Activated naive CD8-positive, alpha-beta T cell (primary cell): Measurements from ENCODE around the gene UBA1.

Experiments
- H3K27ac Mint-ChIP-seq: one replicate; pipeline ENCODE4 v1.8.0; 2021; ENCODE audit warnings: mixed read lengths
- H3K27me3 Mint-ChIP-seq: one replicate; pipeline ENCODE4 v1.8.0; 2021; ENCODE audit warnings: mixed read lengths
- H3K36me3 Mint-ChIP-seq: one replicate; pipeline ENCODE4 v1.8.0; 2021; ENCODE audit warnings: mixed read lengths
- H3K4me1 Mint-ChIP-seq: one replicate; pipeline ENCODE4 v1.8.0; 2021; ENCODE audit warnings: low read depth, mixed read lengths
- H3K4me3 Mint-ChIP-seq: one replicate; pipeline ENCODE4 v1.8.0; 2021; ENCODE audit warnings: mild to moderate bottlenecking, mixed read lengths
- H3K9me3 Mint-ChIP-seq: one replicate; pipeline ENCODE4 v1.8.0; 2021; ENCODE audit warnings: low read depth, mixed read lengths

The UBA1 gene

DNA sequence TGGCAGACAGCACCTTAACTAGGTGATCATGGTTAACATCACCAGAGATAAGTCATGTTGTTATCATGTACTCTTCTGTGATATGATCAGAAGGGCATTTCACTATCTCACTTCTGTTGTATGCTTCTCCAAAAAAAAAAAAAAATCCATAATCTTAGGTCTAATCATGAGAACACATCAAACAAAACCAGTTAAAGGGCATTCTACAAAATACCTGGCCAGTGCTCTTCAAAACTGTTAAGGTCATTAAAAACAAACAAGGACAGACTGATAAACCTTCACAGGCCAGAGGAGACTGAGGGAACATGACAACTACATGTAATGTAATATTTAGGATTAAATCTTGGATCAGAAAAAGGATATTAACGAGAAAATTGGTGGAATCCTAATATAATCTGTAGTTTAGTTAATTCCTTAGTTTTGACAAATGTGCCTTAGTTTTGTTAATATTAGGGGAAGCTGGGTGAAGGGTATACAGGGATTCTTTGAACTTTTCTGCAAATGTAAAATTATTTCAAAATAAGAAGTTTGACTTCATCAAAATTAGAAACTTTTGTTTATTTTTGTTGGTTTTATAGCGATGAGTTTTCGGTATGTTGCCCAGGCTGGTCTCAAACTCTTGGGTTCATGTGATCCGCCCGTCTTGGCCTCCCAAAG is 30.6 kb upstream of the UBA1 start:
- H3K27me3 Mint-ChIP-seq: no peaks in the 10 kb centered on the region
- H3K4me1 Mint-ChIP-seq: peaks cover 16% of the 10 kb centered on the region
- H3K9me3 Mint-ChIP-seq: no peaks in the 10 kb centered on the region
- no peak overlapping the region for H3K4me3 Mint-ChIP-seq
- H3K27ac Mint-ChIP-seq: peak overlapping the region; percentile 22
- H3K36me3 Mint-ChIP-seq: no peaks in the 10 kb centered on the region

DNA sequence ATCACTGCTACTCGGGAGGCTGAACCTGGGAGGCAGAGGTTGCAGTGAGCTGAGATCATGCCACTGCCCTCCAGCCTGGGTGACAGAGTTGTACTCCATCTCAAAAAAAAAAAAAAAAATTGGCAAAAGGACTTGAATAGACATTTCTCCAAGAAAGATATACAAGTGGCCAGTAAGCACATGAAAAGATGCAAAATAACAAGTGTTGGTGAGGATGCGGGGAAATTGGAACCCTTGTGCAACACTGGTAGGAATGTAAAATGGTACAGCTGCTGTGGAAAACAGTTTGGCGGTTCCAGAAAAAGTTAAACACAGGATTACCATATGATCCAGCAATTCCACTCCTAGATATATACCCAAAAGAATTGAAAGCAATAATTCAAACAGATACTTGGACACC is 29.2 kb upstream of the UBA1 start:
- no peaks in the 10 kb centered on the region for H3K9me3 Mint-ChIP-seq
- H3K4me3 Mint-ChIP-seq: no peak overlapping the region
- H3K27ac Mint-ChIP-seq: no peak overlapping the region
- no peaks in the 10 kb centered on the region for H3K36me3 Mint-ChIP-seq
- peaks cover 14% of the 10 kb centered on the region for H3K4me1 Mint-ChIP-seq
- no peaks in the 10 kb centered on the region for H3K27me3 Mint-ChIP-seq

DNA sequence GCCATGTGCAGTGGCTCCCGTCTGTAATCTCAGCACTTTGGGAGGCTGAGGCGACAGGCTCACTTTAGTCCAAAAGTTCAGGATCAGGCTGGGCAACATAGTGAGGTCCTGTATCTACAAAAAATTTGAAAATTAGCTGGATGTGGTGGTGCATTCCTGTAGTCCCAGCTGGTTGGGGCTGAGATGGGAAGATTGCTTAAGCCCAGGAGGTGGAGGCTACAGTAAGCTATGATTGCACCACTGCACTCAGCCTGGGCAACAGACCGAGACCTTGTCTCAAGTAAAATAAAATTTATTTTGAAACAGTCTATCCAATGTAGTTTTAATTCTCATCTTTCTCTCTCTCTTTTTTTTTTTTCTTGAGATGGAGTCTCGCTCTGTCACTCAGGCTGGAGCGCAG is 27.5 kb upstream of the UBA1 start:
- H3K27ac Mint-ChIP-seq: no peak overlapping the region
- no peaks in the 10 kb centered on the region for H3K27me3 Mint-ChIP-seq
- no peak overlapping the region for H3K4me3 Mint-ChIP-seq
- H3K36me3 Mint-ChIP-seq: no peaks in the 10 kb centered on the region
- no peaks in the 10 kb centered on the region for H3K9me3 Mint-ChIP-seq
- peaks cover 8% of the 10 kb centered on the region for H3K4me1 Mint-ChIP-seq

DNA sequence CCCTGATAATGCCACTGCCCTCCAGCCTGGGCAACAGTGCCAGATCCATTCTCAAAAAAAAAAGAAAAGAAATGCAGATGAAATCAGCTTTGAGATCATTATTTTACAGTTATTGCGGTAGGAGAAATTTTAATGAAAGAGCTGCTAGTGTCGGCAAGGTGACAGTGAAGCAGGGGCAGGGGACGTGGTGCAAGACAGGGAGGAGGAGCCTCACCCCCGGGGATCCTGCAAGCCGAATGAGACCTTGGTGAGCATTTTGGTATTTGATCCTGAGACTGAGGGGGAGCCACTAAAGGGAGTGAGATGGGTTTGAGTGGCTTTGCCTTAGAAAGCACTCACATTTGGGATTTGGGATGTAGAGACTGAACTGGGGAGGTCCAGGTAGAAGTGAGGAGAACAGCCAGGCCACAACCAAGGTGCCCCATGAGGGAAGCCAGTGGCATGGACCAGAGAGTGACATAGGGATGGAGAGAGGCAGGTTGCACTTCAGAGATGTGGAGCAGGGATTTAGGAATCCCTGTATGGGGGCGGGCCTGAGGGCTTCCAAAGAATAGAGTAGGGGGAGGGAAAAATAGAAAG is 25.0 kb upstream of the UBA1 start:
- Mint-ChIP-seq H3K27ac (no peak overlapping the region), H3K4me1 (peaks cover 7% of the 10 kb centered on the region), H3K27me3 (no peaks in the 10 kb centered on the region), H3K9me3 (no peaks in the 10 kb centered on the region), H3K36me3 (no peaks in the 10 kb centered on the region), H3K4me3 (no peak overlapping the region)

DNA sequence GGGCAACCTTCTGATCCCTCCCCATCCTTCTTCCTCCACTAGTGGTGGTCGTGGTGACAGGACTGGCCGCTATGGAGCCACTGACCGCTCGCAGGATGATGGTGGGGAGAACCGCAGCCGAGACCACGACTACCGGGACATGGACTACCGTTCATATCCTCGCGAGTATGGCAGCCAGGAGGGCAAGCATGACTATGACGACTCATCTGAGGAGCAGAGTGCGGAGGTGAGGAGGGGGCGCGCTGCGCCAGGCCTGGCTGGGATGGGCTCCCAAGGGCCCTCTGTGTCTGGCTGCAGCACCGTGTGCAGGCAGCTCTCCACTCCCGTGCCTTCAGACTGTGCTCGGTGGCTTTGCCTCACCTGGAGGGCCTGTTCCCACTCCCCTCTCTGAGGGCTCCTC is 24.4 kb upstream of the UBA1 start:
- Mint-ChIP-seq H3K4me3 (no peak overlapping the region), H3K9me3 (no peaks in the 10 kb centered on the region), H3K27ac (no peak overlapping the region), H3K4me1 (peaks cover 7% of the 10 kb centered on the region), H3K27me3 (no peaks in the 10 kb centered on the region), H3K36me3 (no peaks in the 10 kb centered on the region)

DNA sequence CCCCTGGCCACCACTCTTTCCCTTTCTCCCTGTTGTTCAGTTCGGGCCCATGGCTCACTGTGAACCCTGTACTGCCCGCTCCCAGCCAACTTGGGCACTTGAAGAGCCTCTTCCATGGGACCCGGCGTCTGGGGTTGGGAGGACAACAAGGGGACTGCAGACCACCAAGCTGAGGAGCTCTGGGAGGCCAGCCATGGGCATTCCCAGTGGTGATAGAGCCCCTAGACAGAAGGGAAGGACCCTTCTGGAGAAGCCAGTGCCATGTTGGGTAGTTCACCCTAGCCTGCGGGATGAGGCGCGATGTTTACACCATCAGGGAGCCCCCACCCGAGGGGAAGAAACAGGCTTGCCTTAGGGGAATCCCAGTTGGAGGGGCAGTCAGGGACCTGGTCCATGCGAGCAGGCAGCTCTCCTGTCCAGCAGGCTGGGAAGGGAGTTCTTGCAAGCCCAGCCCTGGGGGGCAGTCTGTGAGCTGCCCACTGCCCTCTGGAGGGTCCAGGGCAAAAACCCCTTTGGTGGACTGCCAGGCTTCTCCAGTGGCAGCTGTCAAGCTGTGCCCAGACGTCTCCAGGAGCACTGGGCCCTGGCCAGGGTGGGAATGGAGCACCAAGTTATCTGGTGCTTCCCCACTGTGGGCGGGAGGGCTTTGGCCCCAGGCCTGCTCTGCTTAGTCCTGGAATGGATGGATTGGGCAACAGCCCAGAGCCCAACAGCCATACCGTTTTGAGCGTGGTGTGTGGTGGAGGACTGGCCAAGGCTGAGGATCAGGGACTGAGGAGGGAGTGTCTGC is 23.7 kb upstream of the UBA1 start:
- Mint-ChIP-seq H3K36me3 (no peaks in the 10 kb centered on the region), H3K4me1 (peaks cover 5% of the 10 kb centered on the region), H3K27ac (no peak overlapping the region), H3K27me3 (no peaks in the 10 kb centered on the region), H3K9me3 (no peaks in the 10 kb centered on the region), H3K4me3 (no peak overlapping the region)

DNA sequence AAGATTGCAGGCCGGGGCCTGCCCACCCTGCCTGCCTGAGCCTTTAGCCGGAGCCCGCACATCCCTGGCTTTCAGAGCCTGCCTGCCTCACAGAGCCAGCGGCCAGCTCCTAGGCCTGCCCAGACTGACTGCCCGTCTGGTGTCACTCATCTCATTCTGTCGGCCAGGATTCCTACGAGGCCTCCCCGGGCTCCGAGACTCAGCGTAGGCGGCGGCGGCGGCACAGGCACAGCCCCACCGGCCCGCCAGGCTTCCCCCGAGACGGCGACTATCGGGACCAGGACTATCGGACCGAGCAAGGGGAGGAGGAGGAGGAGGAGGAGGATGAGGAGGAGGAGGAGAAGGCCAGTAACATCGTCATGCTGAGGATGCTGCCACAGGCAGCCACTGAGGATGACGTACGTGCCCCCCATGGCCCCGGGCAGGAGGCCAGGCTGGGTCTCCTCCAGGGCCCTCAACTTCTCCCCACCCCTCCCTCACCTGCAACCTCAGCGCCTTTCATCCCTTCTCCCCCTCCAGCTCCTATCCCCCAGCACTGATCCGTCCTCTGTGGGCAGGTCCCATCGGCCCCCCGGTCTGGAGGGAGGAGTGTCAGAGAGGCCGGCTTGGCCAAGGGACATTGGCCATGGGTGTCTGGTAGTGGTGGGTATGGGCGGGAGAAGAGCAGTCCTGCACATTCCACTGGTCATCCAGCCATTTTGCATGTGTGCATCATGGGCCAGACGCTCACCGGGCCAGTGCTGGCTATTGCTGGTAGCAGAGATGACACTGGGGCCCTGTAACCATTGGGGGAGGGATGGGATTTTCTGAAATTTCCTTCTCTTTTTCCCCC is 22.6 kb upstream of the UBA1 start:
- Mint-ChIP-seq H3K27ac (no peak overlapping the region), H3K36me3 (no peaks in the 10 kb centered on the region), H3K27me3 (no peaks in the 10 kb centered on the region), H3K4me1 (peaks cover 4% of the 10 kb centered on the region), H3K9me3 (no peaks in the 10 kb centered on the region), H3K4me3 (no peak overlapping the region)

DNA sequence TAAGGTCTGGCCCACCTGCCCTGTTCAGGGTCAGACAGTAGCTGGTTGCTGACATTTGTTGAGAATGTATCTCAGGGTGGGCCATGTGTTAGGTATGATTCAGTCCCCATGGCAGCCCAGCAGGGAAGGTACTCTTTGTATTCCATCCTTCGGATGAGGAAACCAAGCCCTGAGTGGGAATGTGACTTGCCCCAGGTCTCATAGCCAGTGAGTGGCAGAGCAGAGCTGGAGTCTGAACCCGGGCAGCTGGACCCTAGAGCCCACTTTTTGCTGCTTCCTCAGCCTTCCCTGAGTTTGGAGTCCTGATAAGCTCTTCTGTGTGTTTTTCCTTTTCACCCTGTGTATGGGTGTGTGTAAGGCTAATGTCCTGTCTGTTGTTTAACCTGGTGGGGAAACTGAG is 21.6 kb upstream of the UBA1 start:
- Mint-ChIP-seq H3K27me3 (no peaks in the 10 kb centered on the region), H3K4me3 (no peak overlapping the region), H3K4me1 (peaks cover 4% of the 10 kb centered on the region), H3K27ac (no peak overlapping the region), H3K36me3 (no peaks in the 10 kb centered on the region), H3K9me3 (no peaks in the 10 kb centered on the region)

DNA sequence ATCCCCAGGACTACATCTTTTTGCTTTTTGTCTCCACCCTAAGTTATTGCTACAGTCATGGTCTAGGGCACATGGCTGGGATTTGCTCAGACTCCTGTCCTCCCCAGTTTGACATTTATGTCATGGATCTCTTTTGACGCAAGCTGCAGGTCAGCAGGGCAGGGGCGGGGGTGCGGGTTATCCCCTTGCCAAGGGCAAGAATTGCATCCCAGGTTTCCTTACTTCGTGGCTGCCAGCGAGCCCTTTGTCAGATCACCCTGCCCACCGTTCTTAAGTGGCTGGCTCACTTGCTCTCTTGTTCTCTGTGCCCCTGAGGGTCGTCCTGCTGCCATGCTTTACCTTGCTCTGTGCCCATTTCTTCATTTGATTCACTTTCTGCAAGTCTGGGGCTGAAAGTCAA is 21.1 kb upstream of the UBA1 start:
- Mint-ChIP-seq H3K36me3 (no peaks in the 10 kb centered on the region), H3K9me3 (no peaks in the 10 kb centered on the region), H3K4me3 (no peak overlapping the region), H3K4me1 (peaks cover 3% of the 10 kb centered on the region), H3K27me3 (no peaks in the 10 kb centered on the region), H3K27ac (no peak overlapping the region)

DNA sequence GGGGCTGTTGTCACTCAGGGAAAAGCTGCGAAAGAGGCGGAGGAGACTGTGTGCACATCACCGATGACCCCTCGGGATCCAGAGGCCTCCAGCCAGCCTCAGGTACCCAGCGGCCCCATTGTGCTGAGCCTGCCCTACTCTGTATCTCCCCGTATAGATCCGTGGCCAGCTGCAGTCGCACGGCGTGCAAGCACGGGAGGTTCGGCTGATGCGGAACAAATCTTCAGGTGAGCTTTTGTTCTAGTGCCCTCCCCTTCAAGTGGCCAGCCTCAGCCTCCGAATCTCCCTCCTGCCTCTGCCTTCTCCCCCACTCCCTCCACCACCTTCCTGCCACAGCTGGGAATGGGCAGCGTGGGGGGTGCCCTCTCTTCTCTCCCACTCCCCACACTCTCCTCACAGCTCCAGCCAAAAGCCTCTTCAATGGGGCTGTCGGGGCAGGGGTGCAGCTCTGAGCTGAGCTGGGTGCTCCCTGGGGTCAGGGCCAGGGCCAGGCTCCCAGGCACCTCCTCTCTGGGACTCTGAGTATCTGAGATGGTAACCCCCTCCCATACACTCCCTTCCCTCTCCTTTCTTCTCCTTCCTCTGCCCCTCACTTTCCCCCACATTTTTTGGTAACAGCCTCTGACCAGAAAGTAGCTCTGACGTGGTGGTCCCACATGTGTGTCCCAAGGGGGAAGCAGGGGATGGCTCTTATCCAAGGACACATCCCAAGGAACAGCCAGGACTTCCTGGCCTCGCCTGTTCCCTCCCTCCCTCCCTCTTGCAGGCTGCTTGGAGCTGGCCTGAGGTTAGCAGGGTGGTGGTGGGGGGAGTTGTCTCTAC is 20.4 kb upstream of the UBA1 start:
- H3K4me1 Mint-ChIP-seq: no peaks in the 10 kb centered on the region
- H3K4me3 Mint-ChIP-seq: no peak overlapping the region
- no peaks in the 10 kb centered on the region for H3K36me3 Mint-ChIP-seq
- no peaks in the 10 kb centered on the region for H3K9me3 Mint-ChIP-seq
- H3K27ac Mint-ChIP-seq: no peak overlapping the region
- no peaks in the 10 kb centered on the region for H3K27me3 Mint-ChIP-seq

DNA sequence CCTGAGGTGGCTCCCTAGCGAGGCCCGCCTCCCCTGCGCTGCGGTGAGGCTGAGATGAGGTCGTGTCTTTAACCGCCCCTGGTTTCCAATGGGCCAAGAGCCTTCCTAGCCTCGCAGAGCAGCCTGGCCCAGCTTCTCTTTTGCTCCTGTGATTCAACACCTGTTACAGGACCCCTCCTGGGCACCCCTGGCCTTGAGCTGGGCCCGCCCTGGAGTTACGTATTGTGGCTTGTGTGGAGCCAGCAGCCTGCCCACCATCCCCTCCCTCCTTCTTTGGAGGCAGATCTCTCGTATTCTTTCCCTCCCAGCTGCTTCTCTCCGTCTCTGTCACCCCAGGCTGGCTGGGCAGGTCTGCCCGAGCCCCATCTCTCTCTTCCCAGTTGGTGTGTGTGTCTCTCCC is 19.3 kb upstream of the UBA1 start:
- Mint-ChIP-seq H3K4me3 (no peak overlapping the region), H3K27ac (no peak overlapping the region), H3K27me3 (no peaks in the 10 kb centered on the region), H3K36me3 (no peaks in the 10 kb centered on the region), H3K4me1 (no peaks in the 10 kb centered on the region), H3K9me3 (no peaks in the 10 kb centered on the region)

DNA sequence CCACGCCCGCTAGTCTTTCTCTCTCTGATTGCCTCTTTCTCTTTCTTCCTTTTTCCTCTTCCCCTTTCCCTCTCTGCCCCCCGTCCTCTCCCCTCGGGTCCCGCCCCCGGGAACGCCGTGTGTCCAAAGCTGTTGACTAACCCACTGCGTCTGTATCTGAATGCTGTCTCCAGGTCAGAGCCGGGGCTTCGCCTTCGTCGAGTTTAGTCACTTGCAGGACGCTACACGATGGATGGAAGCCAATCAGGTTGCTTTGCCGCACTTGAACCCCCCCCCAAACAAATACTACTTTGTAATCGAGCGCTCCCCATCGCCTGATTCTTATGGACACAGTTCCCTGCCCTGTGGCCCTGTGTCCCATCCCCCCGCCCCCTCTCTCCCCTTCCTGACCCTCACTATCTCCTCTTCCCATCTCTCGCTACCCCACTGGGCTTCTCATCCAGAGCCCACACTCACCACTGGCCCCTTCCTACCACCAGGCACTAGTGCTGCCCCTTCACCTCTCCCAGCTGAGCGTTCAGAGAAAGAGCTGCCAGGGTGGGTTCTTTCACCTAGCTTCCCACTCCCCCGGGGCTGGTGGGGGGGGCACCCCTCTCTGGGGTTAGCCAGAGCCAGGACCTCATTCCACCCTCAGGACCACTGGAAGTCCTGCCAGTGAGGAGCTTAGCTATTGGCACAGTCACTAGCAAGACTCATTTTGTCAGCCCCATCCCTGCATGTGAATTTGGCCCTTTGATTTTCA is 18.6 kb upstream of the UBA1 start:
- Mint-ChIP-seq H3K27ac (no peak overlapping the region), H3K9me3 (no peaks in the 10 kb centered on the region), H3K4me3 (no peak overlapping the region), H3K4me1 (no peaks in the 10 kb centered on the region), H3K36me3 (no peaks in the 10 kb centered on the region), H3K27me3 (no peaks in the 10 kb centered on the region)

DNA sequence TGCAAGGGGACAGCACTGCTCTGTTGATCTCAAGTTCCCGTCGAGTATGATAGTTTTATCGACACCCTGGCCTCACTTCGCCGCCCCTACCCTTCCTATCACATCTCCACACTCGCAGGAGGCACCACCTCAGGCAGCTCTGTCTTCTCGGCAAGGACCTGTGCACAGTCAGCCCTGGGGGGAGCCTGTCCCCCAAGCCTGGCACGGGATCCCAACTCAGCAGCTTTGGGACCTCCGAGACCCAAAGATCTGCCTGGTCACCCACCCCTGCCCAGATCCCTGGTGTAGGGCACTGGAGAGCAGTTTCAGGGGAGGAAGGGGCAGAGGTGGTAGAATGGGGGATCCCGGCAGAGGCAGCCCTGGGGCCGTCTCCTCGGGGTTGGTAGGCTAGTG is 18.0 kb upstream of the UBA1 start:
- Mint-ChIP-seq H3K4me3 (no peak overlapping the region), H3K36me3 (no peaks in the 10 kb centered on the region), H3K27me3 (no peaks in the 10 kb centered on the region), H3K27ac (no peak overlapping the region), H3K9me3 (no peaks in the 10 kb centered on the region), H3K4me1 (no peaks in the 10 kb centered on the region)
